DND-41 (cell line): Measurements from ENCODE around the gene PIEZO1.
A peak's percentile ranks its signal among the peaks of the same experiment; 100 is the strongest.

Experiments used
- ATAC-seq: fragments of 200-7000 bp; cut with Tn5 transposase; 3 replicates; pipeline ENCODE4 v1.9.1; 2021; ENCODE audit warnings: low read depth; ENCODE audit not compliant: insufficient read depth
- DNase-seq: peaks from one replicate; pipeline ENCODE4 v3.0.0-alpha.2; 2020
- H2AFZ ChIP-seq: 2 replicates; pipeline ENCODE4 v1.6.0; 2012; ENCODE audit warnings: low read depth, low read length
- H3K27ac ChIP-seq: 2 replicates; pipeline ENCODE4 v1.5.1; 2012; ENCODE audit warnings: low read length, inconsistent platforms
- H3K27me3 ChIP-seq: fragments of 200-600 bp; sonication (generic); 2 replicates; pipeline ENCODE4 v1.6.0; 2012; ENCODE audit warnings: low read length, mild to moderate bottlenecking, inconsistent platforms; ENCODE audit not compliant: insufficient read depth, poor library complexity
- H3K36me3 ChIP-seq: 2 replicates; pipeline ENCODE4 v1.5.1; 2012; ENCODE audit warnings: low read length, inconsistent platforms; ENCODE audit not compliant: insufficient read depth
- H3K4me1 ChIP-seq: 2 replicates; pipeline ENCODE4 v1.5.1; 2012; ENCODE audit warnings: mild to moderate bottlenecking, low read length; ENCODE audit not compliant: insufficient read depth
- H3K4me2 ChIP-seq: 2 replicates; pipeline ENCODE4 v1.6.0; 2012; ENCODE audit warnings: mild to moderate bottlenecking, moderate library complexity, low read length, inconsistent platforms; ENCODE audit not compliant: insufficient read depth
- H3K4me3 ChIP-seq, 2 experiments: fragments of 200-600 bp in 1 of 2; shearing (Covaris generic) in 1 of 2; 2 replicates each; pipeline ENCODE4 v1.5.1; 2012 to 2016; ENCODE audit warnings: inconsistent platforms in 2 of 2, low read length in 2 of 2, mild to moderate bottlenecking in 2 of 2, low read depth in 1 of 2, moderate library complexity in 1 of 2
- H3K79me2 ChIP-seq: 2 replicates; pipeline ENCODE4 v1.6.0; 2012; ENCODE audit warnings: low read length, inconsistent platforms; ENCODE audit not compliant: insufficient read depth
- H3K9ac ChIP-seq: 2 replicates; pipeline ENCODE4 v1.6.0; 2012; ENCODE audit warnings: low read depth, mild to moderate bottlenecking, inconsistent platforms, low read length, moderate library complexity
- H3K9me3 ChIP-seq: 2 replicates; pipeline ENCODE4 v1.5.1; 2012; ENCODE audit warnings: low read length, moderate library complexity, mild to moderate bottlenecking, inconsistent platforms; ENCODE audit not compliant: insufficient read depth, severe bottlenecking
- H4K20me1 ChIP-seq: 2 replicates; pipeline ENCODE4 v1.6.0; 2012; ENCODE audit warnings: low read length; ENCODE audit not compliant: insufficient read depth
- CTCF ChIP-seq: IDR thresholded peaks from 2 replicates; pipeline ENCODE4 v1.5.1; 2012; ENCODE audit warnings: borderline replicate concordance, low read length, moderate library complexity, mild to moderate bottlenecking; ENCODE audit not compliant: poor library complexity, severe bottlenecking; ENCODE audit errors: extremely low read depth
- EZH2 ChIP-seq: IDR thresholded peaks from 3 replicates; pipeline ENCODE4 v1.6.1; 2012; ENCODE audit warnings: borderline replicate concordance, low read depth, mild to moderate bottlenecking, moderate library complexity, low read length, inconsistent platforms; ENCODE audit not compliant: severe bottlenecking

PIEZO1 gene

DNA sequence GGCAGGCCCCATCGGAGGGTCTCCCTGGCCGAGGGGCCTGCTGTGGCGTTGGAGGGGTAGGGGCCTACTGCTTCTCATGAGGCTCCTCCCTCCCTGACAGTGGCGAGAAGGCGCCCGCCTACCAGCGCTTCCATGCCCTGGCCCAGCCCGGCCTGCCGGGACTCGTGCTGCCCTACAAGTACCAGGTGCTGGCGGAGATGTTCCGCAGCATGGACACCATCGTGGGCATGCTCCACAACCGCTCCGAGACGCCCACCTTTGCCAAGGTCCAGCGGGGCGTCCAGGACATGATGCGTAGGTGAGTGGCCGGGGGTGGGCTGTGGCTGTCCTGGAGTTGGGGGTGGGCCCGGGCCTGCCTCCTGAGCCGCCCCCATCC is 20.3 kb upstream of the PIEZO1 start:
- peak overlapping the region; percentile 90 for H3K9ac ChIP-seq

DNA sequence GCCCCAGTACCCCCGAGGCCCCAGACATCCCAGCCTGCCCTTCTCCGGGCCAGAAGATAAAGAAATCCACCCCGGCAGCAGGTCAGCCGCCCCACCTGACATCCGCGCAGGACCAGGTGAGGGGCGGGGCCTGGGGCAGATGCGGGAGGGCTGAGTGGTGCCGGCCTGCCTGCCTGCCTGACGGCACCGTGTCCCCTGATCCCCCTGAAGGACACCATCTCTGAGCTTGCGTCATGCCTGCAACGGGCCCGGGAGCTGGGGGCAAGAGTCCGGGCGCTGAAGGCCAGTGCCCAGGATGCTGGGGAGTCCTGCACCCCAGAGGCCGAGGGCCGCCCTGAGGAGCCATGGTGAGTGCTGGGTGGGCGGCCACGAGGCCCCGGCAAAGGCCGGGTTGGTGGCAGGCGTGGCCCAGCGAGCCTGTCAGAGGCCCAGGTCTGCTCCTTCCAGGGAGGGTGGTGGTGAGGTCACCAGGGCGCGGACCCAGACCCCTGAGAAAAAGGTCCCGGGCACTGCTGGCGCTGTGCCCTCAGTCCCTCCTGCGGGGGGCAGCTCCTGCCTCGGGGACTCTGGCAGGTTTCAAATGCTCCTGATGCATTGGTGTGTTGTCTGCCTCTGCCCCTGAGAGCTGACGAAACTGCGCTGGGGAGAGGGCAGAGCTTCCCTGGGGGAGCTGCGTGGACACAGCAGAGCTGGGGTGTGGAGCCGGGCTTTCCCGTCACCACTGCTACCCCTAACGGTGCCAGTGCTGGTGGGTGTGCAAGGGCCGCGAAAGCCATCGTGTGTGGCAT is 19.7 kb upstream of the PIEZO1 start:
- H3K4me3 ChIP-seq: peak overlapping the region; percentile 66 to 76
- H2AFZ ChIP-seq: no peak overlapping the region
- DNase-seq: no peak
- TF ChIP-seq CTCF (no peak), EZH2 (no peak)
- H3K27ac ChIP-seq: peak overlapping the region; percentile 95
- no peaks in the 10 kb centered on the region for H3K9me3 ChIP-seq
- ATAC-seq: no peak
- peaks cover 73% of the 10 kb centered on the region for H3K36me3 ChIP-seq
- peak overlapping the region; percentile 87 for H3K4me2 ChIP-seq
- peak overlapping the region; percentile 90 for H3K9ac ChIP-seq
- H3K4me1 ChIP-seq: peaks cover 77% of the 10 kb centered on the region
- peaks cover 56% of the 10 kb centered on the region for H4K20me1 ChIP-seq
- peaks cover 87% of the 10 kb centered on the region for H3K79me2 ChIP-seq
- no peaks in the 10 kb centered on the region for H3K27me3 ChIP-seq

More for the DNA sequence above, 20.3 kb upstream of the PIEZO1 start:
- H3K27ac ChIP-seq: peak overlapping the region; percentile 95
- peaks cover 62% of the 10 kb centered on the region for H4K20me1 ChIP-seq
- H3K36me3 ChIP-seq: peaks cover 72% of the 10 kb centered on the region
- H3K4me2 ChIP-seq: peak overlapping the region; percentile 87
- ATAC-seq (no peak), DNase-seq (no peak)
- peak overlapping the region; percentile 66 to 76; a peak in 3 of 4 replicates for H3K4me3 ChIP-seq
- no peaks in the 10 kb centered on the region for H3K9me3 ChIP-seq
- TF ChIP-seq EZH2 (no peak), CTCF (no peak)
- peaks cover 77% of the 10 kb centered on the region for H3K4me1 ChIP-seq
- no peaks in the 10 kb centered on the region for H3K27me3 ChIP-seq
- no peak overlapping the region for H2AFZ ChIP-seq
- H3K79me2 ChIP-seq: peaks cover 90% of the 10 kb centered on the region

DNA sequence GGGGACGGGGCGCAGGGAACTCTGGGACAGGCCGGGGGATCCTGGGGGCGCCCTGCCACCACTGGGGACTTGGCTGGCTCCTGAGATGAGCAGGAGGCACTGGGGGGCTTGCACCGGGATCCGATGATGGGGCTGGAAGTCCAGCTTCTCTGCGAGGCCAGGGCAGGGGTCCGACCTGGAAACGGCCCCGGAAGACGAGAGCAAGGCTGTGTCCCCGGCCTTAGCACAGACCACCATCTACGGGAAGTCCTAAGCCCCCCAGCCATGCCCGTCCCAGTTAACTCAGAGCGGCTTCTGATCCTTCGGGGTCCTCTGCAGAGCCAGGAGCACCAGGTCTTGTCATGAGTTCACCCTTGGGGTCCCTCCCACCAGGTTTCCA is 19.1 kb upstream of the PIEZO1 start:
- no peak for ATAC-seq
- Histone ChIP-seq H3K27me3 (no peaks in the 10 kb centered on the region), H2AFZ (no peak overlapping the region), H3K4me3 (peak overlapping the region; percentile 66 to 76), H3K4me2 (peak overlapping the region; percentile 87), H3K79me2 (peaks cover 81% of the 10 kb centered on the region), H3K36me3 (peaks cover 73% of the 10 kb centered on the region), H4K20me1 (peaks cover 50% of the 10 kb centered on the region), H3K4me1 (peaks cover 77% of the 10 kb centered on the region), H3K9me3 (no peaks in the 10 kb centered on the region), H3K27ac (peak overlapping the region; percentile 95), H3K9ac (peak overlapping the region; percentile 90)
- DNase-seq: no peak
- TF ChIP-seq CTCF: no peak
- TF ChIP-seq EZH2: no peak
